Spinal cord (tissue), 10 donors: Measurements from ENCODE around the gene ZNF10. TPM values are rescaled to one million over a fixed set of nuclear protein-coding genes. Genes with fewer than 3 reads are reported as not detected.
A peak's percentile ranks its signal among the peaks of the same experiment; 100 is the strongest.

Experiments
- DNase-seq, 6 donors: peaks; one replicate each; pipeline versions ENCODE4 v3.0.0 to v3.0.0-alpha.2; 2013 to 2015; ENCODE audit warnings: low spot score in 6 of 6, low read depth in 4 of 6
- H3K27ac ChIP-seq: one replicate; pipeline ENCODE4 v1.5.1; 2013; ENCODE audit warnings: low read depth, low read length, control low read depth
- H3K27me3 ChIP-seq: one replicate; pipeline ENCODE4 v1.6.1; 2013; ENCODE audit warnings: low read length; ENCODE audit not compliant: control insufficient read depth, insufficient read depth
- H3K36me3 ChIP-seq: one replicate; pipeline ENCODE4 v1.6.1; 2013; ENCODE audit warnings: low read length; ENCODE audit not compliant: control insufficient read depth, insufficient read depth
- H3K4me1 ChIP-seq: one replicate; pipeline ENCODE4 v1.6.1; 2013; ENCODE audit warnings: low read length; ENCODE audit not compliant: control insufficient read depth, insufficient read depth
- H3K4me3 ChIP-seq: one replicate; pipeline ENCODE4 v1.5.1; 2013; ENCODE audit warnings: low read depth, low read length, control low read depth
- H3K9me3 ChIP-seq: one replicate; pipeline ENCODE4 v1.6.1; 2013; ENCODE audit warnings: low read length; ENCODE audit not compliant: control insufficient read depth, insufficient read depth
- WGBS: methylation state at CpG from one replicate; pipeline ENCODE4 v1.1.5; 2013; ENCODE audit warnings: missing lambda C conversion rate; ENCODE audit not compliant: insufficient coverage; 5-methylcytosine and 5-hydroxymethylcytosine counted together
- polyA plus RNA-seq, 2 donors: library from polyadenylated mRNA; unstranded; fragments of 120-200 nt; gene quantifications; one replicate each; pipeline ENCODE4 v1.2.1, GENCODE V29; 2013; ENCODE audit not compliant: insufficient read length in 2 of 2
- total RNA-seq, 2 donors: library from RNA; depleted of rRNA in 1 of 2; stranded (reverse); fragments of 120-200 nt in 1 of 2; fragments of >200 nt in 1 of 2; gene quantifications; one replicate each; pipeline versions ENCODE4 v1.2.3 to v1.2.4, GENCODE V29; 2013 to 2014
- donor health status: healthy.

The ZNF10 gene
- total and polyA plus RNA-seq, 4 donors = 15.1 to 24.8 (median 17.6) TPM

- Histone ChIP-seq H3K27me3 (no peaks in the 10 kb centered on the region), H3K4me3 (peak within 1 kb of the TSS; percentile 65), H3K4me1 (peaks cover 2% of the 10 kb centered on the region), H3K9me3 (peaks cover 5% of the 10 kb centered on the region), H3K27ac (peak within 1 kb of the TSS; percentile 6), H3K36me3 (peaks cover 32% of the 10 kb centered on the region)
- under 1% methylated on average over 36 of the region's 40 CpGs for WGBS
- DNase-seq = peak; percentile 88 to 98 (median 93)
Measured at GRCh38 chr12:133181238-133181959, 51.0 kb downstream of the ZNF10 start, which contains the start of gene ZNF268. ZNF268 (plus strand) TSS chr12:133181495; CDS start chr12:133181998, 503 bp downstream.

GRCh38 chr12:133190176-133190575 lies 59.7 kb downstream of the ZNF10 start:
- Histone ChIP-seq H3K27ac (no peak overlapping the region), H3K4me1 (no peaks in the 10 kb centered on the region), H3K36me3 (peaks cover 81% of the 10 kb centered on the region), H3K27me3 (no peaks in the 10 kb centered on the region), H3K4me3 (no peak overlapping the region), H3K9me3 (peaks cover 25% of the 10 kb centered on the region)
- no CpG with 5 or more reads among the region's 2 CpGs for WGBS
- no peak for DNase-seq

- 100% methylated on average over 3 of the region's 5 CpGs for WGBS
- H3K9me3 ChIP-seq = peaks cover 26% of the 10 kb centered on the region
- DNase-seq = no peak
- H3K27me3 ChIP-seq = no peaks in the 10 kb centered on the region
- no peak overlapping the region for H3K27ac ChIP-seq
- H3K36me3 ChIP-seq = peaks cover 73% of the 10 kb centered on the region
- no peak overlapping the region for H3K4me3 ChIP-seq
- H3K4me1 ChIP-seq = no peaks in the 10 kb centered on the region
Measured at GRCh38 chr12:133192847-133193246, 62.4 kb downstream of the ZNF10 start.

- Histone ChIP-seq H3K9me3 (peaks cover 56% of the 10 kb centered on the region), H3K4me3 (no peak overlapping the region), H3K27ac (no peak overlapping the region), H3K36me3 (peaks cover 13% of the 10 kb centered on the region), H3K4me1 (no peaks in the 10 kb centered on the region), H3K27me3 (no peaks in the 10 kb centered on the region)
- no peak for DNase-seq
- WGBS = 40% methylated on average over 1 of the region's 2 CpGs
Measured at GRCh38 chr12:133201888-133202287, 71.5 kb downstream of the ZNF10 start.

- Histone ChIP-seq H3K36me3 (peaks cover 13% of the 10 kb centered on the region), H3K4me3 (no peak overlapping the region), H3K4me1 (no peaks in the 10 kb centered on the region), H3K27ac (no peak overlapping the region), H3K27me3 (no peaks in the 10 kb centered on the region), H3K9me3 (peaks cover 62% of the 10 kb centered on the region)
- no peak for DNase-seq
- WGBS = 100% methylated on average over 1 of the region's 2 CpGs
Measured at GRCh38 chr12:133202493-133203343, 72.3 kb downstream of the ZNF10 start.

- WGBS = no CpG with 5 or more reads among the region's 7 CpGs
- Histone ChIP-seq H3K27ac (no peak overlapping the region), H3K36me3 (peaks cover 13% of the 10 kb centered on the region), H3K27me3 (no peaks in the 10 kb centered on the region), H3K4me1 (no peaks in the 10 kb centered on the region), H3K4me3 (no peak overlapping the region), H3K9me3 (peaks cover 66% of the 10 kb centered on the region)
- no peak for DNase-seq
Measured at GRCh38 chr12:133203344-133204263, 73.2 kb downstream of the ZNF10 start.

GRCh38 chr12:133204264-133204603 lies 73.8 kb downstream of the ZNF10 start:
- Histone ChIP-seq H3K9me3 (peaks cover 70% of the 10 kb centered on the region), H3K27me3 (no peaks in the 10 kb centered on the region), H3K4me3 (no peak overlapping the region), H3K27ac (no peak overlapping the region), H3K4me1 (no peaks in the 10 kb centered on the region), H3K36me3 (peaks cover 13% of the 10 kb centered on the region)
- DNase-seq = no peak
- no CpG with 5 or more reads among the region's 1 CpG for WGBS

GRCh38 chr12:133206390-133206789 lies 76.0 kb downstream of the ZNF10 start:
- Histone ChIP-seq H3K4me1 (no peaks in the 10 kb centered on the region), H3K27me3 (no peaks in the 10 kb centered on the region), H3K36me3 (peaks cover 13% of the 10 kb centered on the region), H3K27ac (no peak overlapping the region), H3K9me3 (peaks cover 76% of the 10 kb centered on the region), H3K4me3 (no peak overlapping the region)
- no peak for DNase-seq
- WGBS = no CpG with 5 or more reads among the region's 2 CpGs
